IPS-NIHi11 (cell line): Measurements from ENCODE around the gene HOXD12.
A peak's percentile ranks its signal among the peaks of the same experiment; 100 is the strongest.

Source experiments
- DNase-seq: peaks from one replicate; pipeline ENCODE4 v3.0.0; 2012; ENCODE audit warnings: mixed read lengths, low spot score

Gene HOXD12

GRCh38 chr2:176118601-176119339 lies 19.2 kb downstream of the HOXD12 start:
- no peak for DNase-seq

- DNase-seq: no peak
Measured at GRCh38 chr2:176120364-176121189, 21.0 kb downstream of the HOXD12 start.

DNA sequence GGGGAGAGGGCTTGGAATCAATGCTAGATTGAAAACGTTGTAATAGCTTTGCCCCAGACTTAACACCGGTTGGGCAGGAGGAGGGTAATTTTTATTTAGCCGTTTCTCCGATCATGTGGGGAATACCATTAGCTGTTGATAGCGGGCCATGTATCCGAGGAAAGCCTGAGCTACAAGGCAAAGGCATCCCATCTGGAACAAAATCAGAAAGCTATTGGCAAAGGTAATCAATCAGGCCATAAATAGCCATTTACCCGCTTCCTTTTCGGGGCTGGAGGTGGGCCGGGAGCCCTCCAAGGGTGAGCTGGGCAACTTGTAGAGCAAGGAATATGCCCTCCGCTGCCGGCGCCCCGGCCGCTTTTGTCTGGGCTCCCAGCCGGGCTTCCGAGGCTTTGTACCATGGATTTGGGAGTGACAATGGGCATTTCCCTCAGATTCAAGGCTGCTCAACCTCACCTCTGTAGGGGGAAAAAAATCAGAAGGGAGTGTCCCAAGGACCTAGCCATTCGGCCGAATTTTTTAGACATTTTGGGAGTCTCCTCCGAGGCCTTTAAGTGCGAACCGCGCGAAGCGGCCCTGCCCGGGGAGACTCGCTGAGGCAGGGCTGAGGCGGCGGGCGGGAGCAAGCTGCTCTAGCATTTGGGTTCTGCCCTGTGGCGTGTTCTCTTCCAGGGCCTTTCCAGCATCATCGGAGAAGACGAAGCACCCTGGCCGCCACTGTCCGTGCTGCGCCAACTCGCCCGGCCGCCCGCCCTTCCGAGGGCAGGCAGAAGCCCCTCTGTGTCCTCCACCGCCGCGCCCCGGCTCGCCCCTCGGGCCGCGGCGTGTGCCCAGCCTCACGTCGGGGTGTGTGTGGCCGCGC lies 21.8 kb downstream of the HOXD12 start:
- no peak for DNase-seq

GRCh38 chr2:176122052-176122682 lies 22.6 kb downstream of the HOXD12 start:
- no peak for DNase-seq

DNA sequence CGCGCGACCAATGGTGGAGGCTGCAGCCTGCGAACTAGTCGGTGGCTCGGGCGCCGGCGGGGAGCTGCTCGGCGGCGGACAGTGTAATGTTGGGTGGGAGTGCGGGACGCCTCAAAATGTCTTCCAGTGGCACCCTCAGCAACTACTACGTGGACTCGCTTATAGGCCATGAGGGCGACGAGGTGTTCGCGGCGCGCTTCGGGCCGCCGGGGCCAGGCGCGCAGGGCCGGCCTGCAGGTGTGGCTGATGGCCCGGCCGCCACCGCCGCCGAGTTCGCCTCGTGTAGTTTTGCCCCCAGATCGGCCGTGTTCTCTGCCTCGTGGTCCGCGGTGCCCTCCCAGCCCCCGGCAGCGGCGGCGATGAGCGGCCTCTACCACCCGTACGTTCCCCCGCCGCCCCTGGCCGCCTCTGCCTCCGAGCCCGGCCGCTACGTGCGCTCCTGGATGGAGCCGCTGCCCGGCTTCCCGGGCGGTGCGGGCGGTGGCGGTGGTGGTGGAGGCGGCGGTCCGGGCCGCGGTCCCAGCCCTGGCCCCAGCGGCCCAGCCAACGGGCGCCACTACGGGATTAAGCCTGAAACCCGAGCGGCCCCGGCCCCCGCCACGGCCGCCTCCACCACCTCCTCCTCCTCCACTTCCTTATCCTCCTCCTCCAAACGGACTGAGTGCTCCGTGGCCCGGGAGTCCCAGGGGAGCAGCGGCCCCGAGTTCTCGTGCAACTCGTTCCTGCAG lies 23.3 kb downstream of the HOXD12 start, which contains the start of gene HOXD9:
Gene HOXD9 (plus strand): TSS at position 37 of the 728 bp plus-strand sequence. CDS start 50 bp downstream, at position 87.
- DNase-seq: peak; percentile 68

DNA sequence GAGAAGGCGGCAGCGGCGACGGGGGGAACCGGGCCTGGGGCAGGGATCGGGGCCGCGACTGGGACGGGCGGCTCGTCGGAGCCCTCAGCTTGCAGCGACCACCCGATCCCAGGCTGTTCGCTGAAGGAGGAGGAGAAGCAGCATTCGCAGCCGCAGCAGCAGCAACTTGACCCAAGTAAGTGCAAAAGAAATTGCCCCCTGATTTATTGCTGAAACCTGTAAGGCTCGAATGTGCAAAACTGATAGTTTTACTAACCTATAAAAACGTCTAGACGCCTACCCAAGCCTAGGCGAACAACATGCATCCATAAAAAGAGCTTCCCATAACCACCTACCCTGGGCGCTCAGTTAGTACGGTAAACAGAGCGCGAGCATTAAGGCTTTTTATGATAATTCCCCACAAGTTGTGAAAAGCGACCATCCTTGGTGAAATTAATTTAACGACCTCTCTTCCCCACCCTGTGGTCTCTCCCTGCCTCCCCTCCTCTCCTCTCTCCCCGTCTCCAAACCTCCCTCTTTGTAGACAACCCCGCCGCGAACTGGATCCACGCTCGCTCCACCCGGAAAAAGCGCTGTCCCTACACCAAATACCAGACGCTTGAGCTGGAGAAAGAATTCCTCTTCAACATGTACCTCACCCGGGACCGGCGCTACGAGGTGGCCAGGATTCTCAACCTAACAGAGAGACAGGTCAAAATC lies 24.0 kb downstream of the HOXD12 start:
- DNase-seq: no peak

DNA sequence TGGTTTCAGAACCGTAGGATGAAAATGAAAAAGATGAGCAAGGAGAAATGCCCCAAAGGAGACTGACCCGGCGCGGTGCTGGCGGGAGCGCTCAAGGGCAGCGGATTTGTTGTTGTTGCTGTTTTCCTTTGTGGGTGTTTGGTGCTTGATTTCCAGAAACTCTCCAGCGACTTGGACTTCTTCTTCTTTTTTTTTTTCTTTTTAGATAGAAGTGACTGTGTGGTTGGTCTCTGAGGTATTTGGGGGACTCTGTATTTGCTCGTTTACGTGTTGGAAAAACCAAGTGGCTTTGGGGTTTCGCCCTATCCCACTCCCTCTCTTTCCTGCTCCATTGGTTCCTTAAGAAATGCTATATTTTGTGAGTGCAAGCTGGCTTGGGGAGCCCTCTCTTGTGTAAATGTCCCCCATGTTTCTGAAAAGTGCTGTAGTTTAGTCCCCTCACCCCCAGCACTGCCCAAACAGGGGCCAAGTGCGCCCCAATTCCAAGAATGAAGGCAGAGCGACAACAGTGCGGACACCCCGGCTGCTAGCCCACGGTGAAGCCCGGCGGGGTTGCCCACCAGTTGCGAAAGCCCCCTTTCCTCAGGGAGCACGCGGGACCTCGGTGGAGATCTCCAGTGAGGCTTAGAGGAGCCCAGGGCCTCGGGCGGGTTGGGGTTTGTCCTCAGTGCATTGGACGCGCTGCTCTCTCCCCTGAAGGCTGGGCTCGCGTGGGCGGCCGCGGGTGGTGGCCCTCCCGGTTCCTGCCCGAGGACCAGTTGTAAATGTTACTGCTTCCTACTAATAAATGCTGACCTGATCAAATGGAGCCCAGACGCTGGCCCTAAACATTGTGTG lies 24.7 kb downstream of the HOXD12 start:
- no peak for DNase-seq

- DNase-seq: no peak
Measured at GRCh38 chr2:176124947-176125771, 25.6 kb downstream of the HOXD12 start.

- DNase-seq: no peak
Measured at GRCh38 chr2:176125772-176126054, 26.1 kb downstream of the HOXD12 start.

DNA sequence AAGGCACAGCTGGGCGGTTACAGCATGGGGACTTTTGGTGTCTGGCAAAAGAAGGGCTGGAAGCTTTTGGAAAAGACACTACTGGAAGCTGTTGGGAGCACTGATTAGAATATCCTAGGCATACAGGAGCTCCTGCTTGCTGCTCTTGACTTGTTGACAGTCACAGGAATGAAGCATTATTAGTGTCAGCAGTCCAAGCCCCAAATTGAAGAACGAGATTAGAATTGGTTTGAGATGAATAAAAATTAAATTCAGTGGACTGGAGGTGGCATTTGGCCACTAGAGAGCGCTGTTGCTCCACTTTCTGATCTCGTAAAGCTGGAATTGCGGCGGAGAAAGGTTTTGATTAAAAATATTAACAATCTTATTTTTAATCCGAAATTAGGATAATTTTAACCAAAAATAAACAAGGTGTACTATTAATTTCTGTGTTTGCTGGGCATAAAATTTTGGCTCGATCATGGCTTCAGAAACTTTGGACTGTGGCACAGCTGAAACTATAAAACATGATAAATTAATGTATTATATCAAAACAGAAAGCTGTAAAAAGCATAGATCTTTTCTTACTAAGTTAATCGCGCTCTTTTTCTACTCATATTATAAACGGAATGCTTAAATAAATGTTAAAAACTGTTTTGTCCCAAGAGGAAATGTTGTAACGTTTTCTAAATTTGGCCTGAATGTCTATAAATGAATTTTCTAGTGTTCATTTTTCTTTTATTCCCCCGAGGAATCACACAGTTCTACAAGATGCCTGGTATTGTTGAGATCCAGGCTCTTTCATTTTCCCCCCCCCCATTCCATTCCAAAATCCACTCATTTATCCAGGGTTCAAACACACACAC lies 27.6 kb downstream of the HOXD12 start:
- DNase-seq: peak; percentile 28

DNA sequence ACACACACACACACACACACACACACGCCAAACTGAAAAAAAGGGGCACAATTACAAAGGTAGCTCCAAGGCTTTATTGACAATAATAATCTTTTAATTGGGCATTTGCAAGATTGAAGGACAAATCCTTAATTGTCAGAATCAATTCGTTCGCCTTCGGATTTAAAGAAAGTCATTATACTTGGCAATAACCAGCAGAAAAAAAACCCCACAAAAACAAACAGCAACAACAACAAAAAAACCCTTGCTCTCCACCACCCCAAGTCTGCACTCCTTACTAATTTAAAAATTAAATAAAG lies 28.1 kb downstream of the HOXD12 start:
- no peak for DNase-seq

DNA sequence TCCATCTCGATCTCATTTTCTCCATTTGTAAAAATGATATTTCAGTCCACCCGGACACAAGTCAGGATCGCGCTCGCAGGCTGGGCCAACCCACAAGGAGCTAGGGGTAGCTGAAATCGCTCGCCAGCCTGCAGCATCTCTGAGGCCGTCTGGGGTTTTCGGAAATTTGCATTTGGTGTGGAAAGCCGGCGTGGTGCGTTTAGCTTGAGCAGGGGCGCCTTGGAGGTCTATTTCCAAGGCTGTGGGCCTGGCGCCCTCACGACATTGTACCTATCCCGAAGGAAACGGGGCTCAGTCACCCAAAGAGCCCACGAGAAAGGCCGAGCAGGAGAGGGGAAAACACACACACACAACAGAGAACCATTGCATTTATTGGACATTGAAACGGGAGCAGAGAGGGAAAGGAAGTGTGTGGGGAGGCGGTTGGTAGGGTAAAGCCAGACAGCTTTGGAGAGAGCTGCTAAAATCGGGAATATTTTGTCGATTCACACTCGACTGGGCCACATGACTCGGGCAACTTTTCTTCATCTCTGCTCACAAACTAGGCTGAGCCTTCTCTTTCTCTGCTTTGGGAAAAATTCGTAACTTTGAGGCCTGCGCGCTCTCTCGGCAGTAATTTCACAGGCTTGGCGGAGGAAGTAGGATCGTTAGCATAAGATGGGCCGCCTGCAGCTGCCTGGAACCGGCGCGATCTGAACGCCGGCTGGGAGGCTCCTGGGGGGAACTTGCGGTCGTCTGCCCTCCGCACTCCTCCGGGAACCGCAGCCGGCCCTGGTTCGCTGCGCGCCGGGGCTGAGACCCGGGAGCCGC lies 28.8 kb downstream of the HOXD12 start:
- DNase-seq: no peak

DNA sequence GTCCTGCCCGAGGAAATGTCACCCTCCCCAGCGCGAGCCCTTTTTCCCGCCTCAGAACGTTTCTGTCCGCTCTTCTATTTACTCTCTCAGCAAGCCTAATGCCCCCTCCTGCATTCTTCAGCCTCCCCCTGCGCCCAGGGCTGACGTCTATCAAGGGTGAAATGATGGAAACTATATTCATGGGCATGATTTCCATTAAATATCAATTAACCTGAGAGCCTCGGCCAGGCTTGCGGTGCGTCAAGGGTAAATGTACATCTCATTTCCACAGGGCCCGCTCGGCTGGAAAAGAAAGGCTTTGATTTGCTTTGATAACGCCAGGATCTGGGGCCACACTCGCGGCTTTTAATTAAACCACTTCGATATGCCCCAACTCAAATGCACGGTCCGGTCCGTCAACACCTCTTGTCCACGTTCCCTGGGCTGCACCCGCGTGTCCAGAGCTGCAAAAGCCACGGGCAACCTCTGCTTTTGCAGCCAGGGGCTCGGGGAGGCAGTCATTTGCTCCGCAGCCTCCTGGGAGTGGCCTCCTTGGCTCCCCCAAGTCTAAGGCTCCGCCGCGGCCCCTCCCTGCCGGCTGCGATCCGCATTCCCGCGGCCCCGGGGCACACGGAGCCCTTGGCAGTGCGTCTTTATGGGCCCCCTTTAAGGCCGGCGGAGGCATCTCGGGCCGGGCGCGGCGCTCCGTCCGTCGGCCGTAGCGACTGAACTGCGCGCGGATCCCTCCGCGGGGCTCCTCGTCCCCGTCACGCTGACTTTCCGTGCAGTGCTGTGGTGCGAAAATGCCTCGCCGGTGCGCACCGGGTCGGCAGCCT lies 29.6 kb downstream of the HOXD12 start, which contains the start of gene HOXD8:
Gene HOXD8 (plus strand): TSS at position 724 of the 815 bp plus-strand sequence. CDS start 662 bp downstream, outside the sequence.
- peak; percentile 68 for DNase-seq

DNA sequence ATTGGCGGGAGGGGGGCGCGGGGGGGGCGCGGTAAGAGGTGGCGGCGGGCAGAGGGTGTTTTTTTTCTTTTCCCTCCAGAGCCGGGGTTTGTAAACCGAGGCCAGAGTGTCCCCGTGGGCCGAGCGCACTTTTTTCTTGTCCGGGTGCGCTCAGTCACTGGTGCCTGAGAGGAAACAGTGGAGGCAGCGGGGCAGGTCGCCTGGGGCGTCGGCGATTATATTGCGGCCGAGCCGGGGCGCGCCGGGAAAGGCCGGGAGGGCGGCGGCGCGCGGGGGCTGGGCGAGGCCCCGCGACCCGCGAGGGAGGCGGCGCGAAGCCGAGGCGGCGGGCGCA lies 30.2 kb downstream of the HOXD12 start:
- DNase-seq: no peak

DNA sequence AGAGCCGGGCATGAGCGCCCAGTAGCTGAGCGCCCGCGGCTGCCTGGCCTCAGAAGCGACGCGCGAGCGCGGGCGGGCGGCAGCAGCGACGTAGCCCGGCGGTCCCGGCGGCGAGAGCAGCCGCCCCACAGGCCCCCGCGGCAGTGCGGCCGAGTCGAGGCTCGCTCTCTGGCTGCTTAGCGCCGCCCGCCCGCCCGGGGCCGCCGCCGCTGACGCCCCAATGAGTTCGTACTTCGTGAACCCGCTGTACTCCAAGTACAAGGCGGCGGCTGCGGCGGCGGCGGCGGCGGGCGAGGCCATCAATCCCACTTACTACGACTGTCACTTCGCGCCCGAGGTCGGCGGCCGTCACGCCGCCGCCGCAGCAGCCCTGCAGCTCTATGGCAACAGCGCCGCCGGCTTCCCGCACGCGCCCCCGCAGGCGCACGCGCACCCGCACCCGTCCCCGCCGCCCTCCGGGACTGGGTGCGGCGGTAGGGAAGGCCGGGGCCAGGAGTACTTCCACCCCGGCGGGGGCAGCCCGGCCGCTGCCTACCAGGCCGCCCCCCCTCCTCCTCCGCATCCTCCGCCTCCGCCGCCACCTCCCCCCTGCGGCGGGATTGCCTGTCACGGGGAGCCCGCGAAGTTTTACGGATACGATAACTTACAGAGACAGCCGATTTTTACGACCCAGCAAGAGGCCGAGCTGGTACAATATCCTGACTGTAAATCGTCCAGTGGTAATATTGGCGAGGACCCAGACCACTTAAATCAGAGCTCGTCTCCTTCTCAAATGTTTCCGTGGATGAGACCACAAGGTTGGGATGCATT lies 30.8 kb downstream of the HOXD12 start:
- DNase-seq: peak; percentile 59
